GM23338 (cell line): ENCODE data around the gene SLC35D3. TPM values are rescaled to one million over a fixed set of nuclear protein-coding genes. Genes with fewer than 3 reads are reported as not detected.

Source experiments
- ATAC-seq: fragments of 200-7000 bp; cut with Tn5 transposase; 3 replicates; pipeline ENCODE4 v1.9.1; 2020
- DNase-seq: peaks from one replicate; pipeline ENCODE4 v3.0.0-alpha.2; 2015; ENCODE audit warnings: low spot score
- H2AFZ ChIP-seq: fragments of 200-600 bp; sonication (generic); 2 replicates; pipeline ENCODE4 v1.8.0; 2016; ENCODE audit warnings: antibody characterized with exemption, mild to moderate bottlenecking, moderate library complexity
- H3F3A ChIP-seq: fragments of 200-600 bp; sonication (generic); replicated peaks from 2 replicates; pipeline ENCODE4 v1.8.0; 2017; ENCODE audit warnings: antibody characterized with exemption, mixed run types, low read depth
- H3K27ac ChIP-seq: fragments of 200-600 bp; sonication (generic); 2 replicates; pipeline ENCODE4 v1.6.1; 2016; ENCODE audit warnings: low read depth
- H3K27me3 ChIP-seq: fragments of 200-600 bp; sonication (generic); 2 replicates; pipeline ENCODE4 v1.8.0; 2016; ENCODE audit warnings: mild to moderate bottlenecking, mixed run types, moderate library complexity; ENCODE audit not compliant: insufficient read depth
- H3K36me3 ChIP-seq: fragments of 200-600 bp; sonication (generic); 2 replicates; pipeline ENCODE4 v1.8.0; 2016; ENCODE audit warnings: mild to moderate bottlenecking; ENCODE audit not compliant: insufficient read depth
- H3K4me1 ChIP-seq: fragments of 200-600 bp; sonication (generic); 2 replicates; pipeline ENCODE4 v1.8.0; 2016; ENCODE audit warnings: mild to moderate bottlenecking, moderate library complexity; ENCODE audit not compliant: insufficient read depth
- H3K4me2 ChIP-seq: fragments of 200-600 bp; sonication (generic); 2 replicates; pipeline ENCODE4 v1.7.1; 2017; ENCODE audit warnings: mixed run types
- H3K4me3 ChIP-seq: fragments of 200-600 bp; sonication (generic); 2 replicates; pipeline ENCODE4 v1.6.1; 2016; ENCODE audit warnings: mixed run types
- H3K79me2 ChIP-seq: fragments of 200-600 bp; sonication (generic); replicated peaks from 2 replicates; pipeline ENCODE4 v1.8.0; 2017; ENCODE audit warnings: mild to moderate bottlenecking; ENCODE audit not compliant: insufficient read depth
- H3K9me2 ChIP-seq: fragments of 200-600 bp; sonication (generic); 2 replicates; pipeline ENCODE4 v1.8.0; 2017; ENCODE audit not compliant: insufficient read depth
- H4K20me1 ChIP-seq: fragments of 200-600 bp; sonication (generic); replicated peaks from 2 replicates; pipeline ENCODE4 v1.8.0; 2017; ENCODE audit warnings: mild to moderate bottlenecking; ENCODE audit not compliant: insufficient read depth
- H3K27ac Mint-ChIP-seq: 2 replicates; pipeline ENCODE4 v1.8.0; 2020; ENCODE audit warnings: inconsistent platforms, mild to moderate bottlenecking, moderate library complexity, mixed read lengths
- H3K27me3 Mint-ChIP-seq: 3 replicates; pipeline ENCODE4 v1.8.0; 2022; ENCODE audit warnings: low read depth, mild to moderate bottlenecking, moderate library complexity, mixed read lengths, inconsistent platforms; ENCODE audit not compliant: insufficient read depth, poor library complexity
- H3K36me3 Mint-ChIP-seq: 3 replicates; pipeline ENCODE4 v1.8.0; 2021; ENCODE audit warnings: low read depth, mild to moderate bottlenecking, inconsistent platforms, moderate library complexity, mixed read lengths
- H3K4me1 Mint-ChIP-seq: 3 replicates; pipeline ENCODE4 v1.8.0; 2020; ENCODE audit warnings: mild to moderate bottlenecking, inconsistent platforms, mixed read lengths
- H3K4me3 Mint-ChIP-seq: 3 replicates; pipeline ENCODE4 v1.8.0; 2021; ENCODE audit warnings: moderate library complexity, mild to moderate bottlenecking, inconsistent platforms, mixed read lengths
- H3K9me3 Mint-ChIP-seq: 3 replicates; pipeline ENCODE4 v1.8.0; 2020; ENCODE audit warnings: moderate library complexity, mild to moderate bottlenecking, inconsistent platforms, mixed read lengths
- CREB1 ChIP-seq: fragments of 250-450 bp; sonication (Bioruptor Pico); IDR thresholded peaks from 2 replicates; pipeline ENCODE4 v1.5.0; 2020; ENCODE audit warnings: low read depth, mild to moderate bottlenecking, moderate library complexity
- CTCF ChIP-seq, 2 experiments: fragments of 200-600 bp in 1 of 2; sonication (generic) in 1 of 2; conservative IDR thresholded peaks; 2 replicates each; pipeline versions ENCODE4 v1.5.1 to v1.6.1; 2016 to 2017; ENCODE audit warnings: antibody characterized with exemption in 2 of 2, low read depth in 2 of 2, mild to moderate bottlenecking in 2 of 2, moderate library complexity in 1 of 2
- ETS1 ChIP-seq: IDR thresholded peaks from 2 replicates; pipeline ENCODE4 v1.6.1; 2016; ENCODE audit warnings: antibody characterized with exemption
- EZH2 ChIP-seq: fragments of 200-600 bp; sonication (generic); IDR thresholded peaks from one replicate; pipeline ENCODE4 v1.8.0; 2017; ENCODE audit warnings: antibody characterized with exemption, mild to moderate bottlenecking, low read depth; ENCODE audit not compliant: unreplicated experiment
- EZH2phosphoT487 ChIP-seq: fragments of 200-600 bp; sonication (generic); IDR thresholded peaks from one replicate; pipeline ENCODE4 v1.8.1; 2018; ENCODE audit warnings: antibody characterized with exemption; ENCODE audit not compliant: unreplicated experiment
- JUNB ChIP-seq: IDR thresholded peaks from one replicate; pipeline ENCODE4 v1.6.1; 2016; ENCODE audit warnings: antibody characterized with exemption; ENCODE audit not compliant: unreplicated experiment
- NANOG ChIP-seq: IDR thresholded peaks from 2 replicates; pipeline ENCODE4 v1.6.1; 2016; ENCODE audit warnings: antibody characterized with exemption, borderline replicate concordance
- POLR2AphosphoS5 ChIP-seq: IDR thresholded peaks from 2 replicates; pipeline ENCODE4 v1.6.1; 2016; ENCODE audit warnings: antibody characterized with exemption, low read depth
- REST ChIP-seq: IDR thresholded peaks from one replicate; pipeline ENCODE4 v1.6.1; 2018; ENCODE audit warnings: antibody characterized with exemption; ENCODE audit not compliant: unreplicated experiment
- STAT1 ChIP-seq: IDR thresholded peaks from one replicate; pipeline ENCODE4 v1.6.1; 2016; ENCODE audit warnings: antibody characterized with exemption; ENCODE audit not compliant: unreplicated experiment
- ZNF114 ChIP-seq: fragments of 250-450 bp; sonication (Bioruptor Pico); IDR thresholded peaks from 2 replicates; pipeline ENCODE4 v1.5.0; 2020; ENCODE audit warnings: mild to moderate bottlenecking, moderate library complexity
- ZNF331 ChIP-seq: fragments of 250-450 bp; sonication (Bioruptor Pico); IDR thresholded peaks from 2 replicates; pipeline ENCODE4 v1.5.0; 2020; ENCODE audit warnings: low read depth, mild to moderate bottlenecking, moderate library complexity
- ZNF462 ChIP-seq: fragments of 250-450 bp; sonication (Bioruptor Pico); IDR thresholded peaks from 2 replicates; pipeline ENCODE4 v1.5.0; 2020; ENCODE audit warnings: mild to moderate bottlenecking, moderate library complexity
- polyA plus RNA-seq: library from polyadenylated mRNA; unstranded; fragments of >200 nt; fragmentation: Nextera tagmentation; extraction: Ambion mirVana; gene quantifications from 2 replicates; pipeline ENCODE4 v1.2.1, GENCODE V29; 2016
- total RNA-seq: library from RNA; depleted of rRNA; stranded (reverse); fragments of >200 nt; shearing (Covaris generic); gene quantifications from 2 replicates; pipeline ENCODE4 v1.2.3, GENCODE V29; 2014

Gene SLC35D3
- total and polyA plus RNA-seq, 2 experiments from 2014 or later, result 0.59 to 1.6 TPM

GRCh38 chr6:136932599-136932998 is 10.5 kb downstream of the SLC35D3 start:
- Mint-ChIP-seq H3K4me1 (peaks cover 20% of the 10 kb centered on the region), H3K9me3 (no peaks in the 10 kb centered on the region; the same call in 2 of the 3 replicates), H3K27me3 (peaks cover 5% of the 10 kb centered on the region), H3K27ac (no peak overlapping the region), H3K4me3 (no peak overlapping the region), H3K36me3 (no peaks in the 10 kb centered on the region)
- Histone ChIP-seq H3K27me3 (peaks cover 52% of the 10 kb centered on the region), H3K4me1 (peaks cover 18% of the 10 kb centered on the region), H3F3A (no peaks in the 10 kb centered on the region; the same call in 1 of the 2 replicates), H3K9me2 (no peaks in the 10 kb centered on the region), H4K20me1 (no peaks in the 10 kb centered on the region), H3K79me2 (no peaks in the 10 kb centered on the region), H3K36me3 (no peaks in the 10 kb centered on the region), H3K27ac (no peak overlapping the region), H2AFZ (no peak overlapping the region), H3K4me2 (no peak overlapping the region), H3K4me3 (no peak overlapping the region)
- DNase-seq (peak; percentile 33), ATAC-seq (peak; percentile 88)
- TF ChIP-seq ZNF114 (CRISPR knock-in tag) (no peak), CREB1 (no peak), EZH2 (no peak), NANOG (no peak; the same call in 1 of the 2 replicates), ZNF331 (CRISPR knock-in tag) (no peak), EZH2phosphoT487 (no peak), CTCF (conservative IDR thresholded peaks at IDR 0.05; ENCODE audit: low read depth in 2 of 2) (no peak), STAT1 (no peak), ETS1 (no peak), JUNB (no peak), REST (no peak), ZNF462 (CRISPR knock-in tag) (no peak), POLR2AphosphoS5 (no peak)
